K562 (cell line): ENCODE results near the gene ADCY4. TPM values are rescaled to one million over a fixed set of nuclear protein-coding genes. Genes with fewer than 3 reads are reported as not detected.

Experiments used
- ATAC-seq: fragments of 200-7000 bp; cut with Tn5 transposase; 3 replicates; pipeline ENCODE4 v1.9.1; 2020; ENCODE audit warnings: moderate library complexity
- BruUV-seq: library from RNA; stranded (reverse); fragments of 400-500 nt; replicated peaks from 2 replicates; lab custom pipeline; 2021; lab: Mats Ljungman, UMichigan
- CTCF ChIA-PET: fragments of 300-600 bp; formaldehyde crosslinking; extraction: SDS; loops from one replicate; lab custom pipeline; 2021; ENCODE audit warnings: low intra/inter-chr PET ratio; lab: Yijun Ruan, JAX
- POLR2A ChIA-PET: fragments of 300-600, 350-650 bp; sonication (Branson Sonifier 250); formaldehyde crosslinking; extraction: SDS; loops from one replicate; lab custom pipeline; 2021; ENCODE audit warnings: antibody characterized with exemption, inconsistent platforms; lab: Yijun Ruan, JAX
- DNase-seq, 4 experiments: peaks; one replicate each; pipeline versions ENCODE4 v3.0.0 to v3.0.0-alpha.2; 2011 to 2018; ENCODE audit warnings: low spot score in 3 of 4, mixed read lengths in 3 of 4; ENCODE audit errors: extremely low read depth in 1 of 4
- FAIRE-seq: peaks from 2 replicates; lab custom pipeline; 2011; peaks lifted over from hg19 to GRCh38; lab: Jason Lieb, UNC
- H2AFZ ChIP-seq: 2 replicates; pipeline ENCODE4 v1.6.0; 2011; ENCODE audit warnings: low read depth, low read length, control low read depth, inconsistent platforms
- H3K27ac ChIP-seq: fragments of 200-600 bp; 3 replicates; pipeline ENCODE4 v1.8.0; 2011; ENCODE audit warnings: low read depth, mild to moderate bottlenecking, control low read depth, inconsistent platforms, low read length, moderate library complexity, mixed read lengths; ENCODE audit errors: extremely low read depth
- H3K27me3 ChIP-seq, 2 experiments: fragments of 300-600 bp in 1 of 2; 2 replicates in 1 of 2; 3 replicates in 1 of 2; pipeline versions ENCODE4 v1.6.0 to v1.8.0; 2011; ENCODE audit warnings: inconsistent platforms in 2 of 2, low read length in 2 of 2, mild to moderate bottlenecking in 1 of 2, mixed read lengths in 1 of 2, moderate library complexity in 1 of 2; ENCODE audit not compliant: control insufficient read depth in 2 of 2, insufficient read depth in 2 of 2
- H3K36me3 ChIP-seq: fragments of 300-600 bp; 3 replicates; pipeline ENCODE4 v1.8.0; 2011; ENCODE audit warnings: mild to moderate bottlenecking, low read length, inconsistent platforms; ENCODE audit not compliant: control insufficient read depth, insufficient read depth
- H3K4me1 ChIP-seq, 2 experiments: fragments of 200-600 bp in 1 of 2; replicated peaks in 1 of 2; 2 replicates in 1 of 2; 3 replicates in 1 of 2; pipeline versions ENCODE4 v1.5.1 to v1.8.0; 2011; ENCODE audit warnings: inconsistent platforms in 2 of 2, low read length in 2 of 2, mild to moderate bottlenecking in 1 of 2, mixed read lengths in 1 of 2, moderate library complexity in 1 of 2; ENCODE audit not compliant: control insufficient read depth in 2 of 2, insufficient read depth in 2 of 2
- H3K4me2 ChIP-seq: 2 replicates; pipeline ENCODE4 v1.6.1; 2011; ENCODE audit warnings: low read length, control low read depth, inconsistent platforms, mixed read lengths; ENCODE audit not compliant: insufficient read depth
- H3K4me3 ChIP-seq: fragments of 200-600 bp; sonication (generic), shearing (Covaris generic); 2 replicates; pipeline ENCODE4 v1.5.1; 2016; ENCODE audit warnings: control low read depth, inconsistent platforms
- H3K79me2 ChIP-seq: fragments of 200-600 bp; 3 replicates; pipeline ENCODE4 v1.8.0; 2011; ENCODE audit warnings: low read length, inconsistent platforms; ENCODE audit not compliant: control insufficient read depth, insufficient read depth
- H3K9ac ChIP-seq, 2 experiments: 2 replicates each; pipeline versions ENCODE4 v1.6.0 to v1.6.1; 2011; ENCODE audit warnings: low read depth in 2 of 2, low read length in 2 of 2, control low read depth in 1 of 2, inconsistent platforms in 1 of 2, mild to moderate bottlenecking in 1 of 2, mixed read lengths in 1 of 2; ENCODE audit not compliant: insufficient read depth in 1 of 2
- H3K9me1 ChIP-seq: one replicate; pipeline ENCODE4 v1.6.0; 2011; ENCODE audit warnings: inconsistent platforms, mild to moderate bottlenecking, low read length, moderate library complexity; ENCODE audit not compliant: control insufficient read depth, insufficient read depth
- H3K9me3 ChIP-seq: replicated peaks from 2 replicates; pipeline ENCODE4 v1.5.1; 2011; ENCODE audit warnings: low read depth, low read length, inconsistent platforms; ENCODE audit not compliant: control insufficient read depth, insufficient read depth
- H4K20me1 ChIP-seq: replicated peaks from 2 replicates; pipeline ENCODE4 v1.6.1; 2011; ENCODE audit warnings: low read length, inconsistent platforms, mixed read lengths; ENCODE audit not compliant: control insufficient read depth, insufficient read depth
- FOXA3 ChIP-seq, 2 experiments: fragments of 450-650 bp in 1 of 2; sonication (generic) in 1 of 2; formaldehyde crosslinking; IDR thresholded peaks in 1 of 2; conservative IDR thresholded peaks in 1 of 2; 2 replicates each; pipeline versions ENCODE4 v1.4.0 to v1.8.0; 2020 to 2022; ENCODE audit warnings: mild to moderate bottlenecking in 2 of 2, missing genetic modification reagents in 1 of 2
- MYBL2 ChIP-seq, 2 experiments: fragments of 450-650 bp in 1 of 2; sonication (generic) in 1 of 2; formaldehyde crosslinking in 1 of 2; IDR thresholded peaks; 2 replicates each; pipeline versions ENCODE4 v1.6.1 to v1.8.1; 2017 to 2022; ENCODE audit warnings: borderline replicate concordance in 1 of 2, inconsistent platforms in 1 of 2, low read depth in 1 of 2, mild to moderate bottlenecking in 1 of 2, missing genetic modification reagents in 1 of 2, moderate library complexity in 1 of 2
- RFX1 ChIP-seq: fragments of 450-650 bp; IDR thresholded peaks from 2 replicates; pipeline ENCODE4 v1.6.1; 2016; ENCODE audit warnings: mild to moderate bottlenecking, moderate library complexity
- ZNF12 ChIP-seq: sonication (generic); formaldehyde crosslinking; IDR thresholded peaks from 2 replicates; pipeline ENCODE4 v1.4.0; 2020; ENCODE audit warnings: mild to moderate bottlenecking, missing genetic modification reagents
- ZNF77 ChIP-seq: fragments of 250-450 bp; sonication (Bioruptor Pico); IDR thresholded peaks from 2 replicates; pipeline ENCODE4 v1.5.0; 2020
- WGBS: fragments of 100-300 bp; shearing (Covaris generic); methylation state at CpG from one replicate; pipeline ENCODE4 v1.1.6; 2016; ENCODE audit warnings: low coverage, mixed read lengths; ENCODE audit not compliant: insufficient coverage; ENCODE audit errors: missing lambda C conversion rate; 5-methylcytosine and 5-hydroxymethylcytosine counted together
- in situ Hi-C: fragments of 300-500 bp; cut with MboI; formaldehyde crosslinking; loops from 4 replicates; pipeline ENCODE4 v1.15.0; 2018; ENCODE audit warnings: inconsistent platforms, mixed read lengths
- intact Hi-C: fragments of 100-400 bp; cut with micrococcal nuclease; formaldehyde crosslinking; loops from 2 replicates; pipeline ENCODE4 v1.14.2; 2022
- polyA plus RNA-seq, 8 experiments: library from polyadenylated mRNA; depleted of rRNA in 4 of 8; stranded (reverse) in 5 of 8; unstranded in 3 of 8; fragments of >200 nt; fragmentation: Nextera tagmentation in 2 of 8; fragmentation: Illumina TruSeq in 1 of 8; extraction: Ambion mirVana in 2 of 8; extraction: Trizol in 1 of 8; gene quantifications; 2 replicates each; pipeline versions ENCODE4 v1.2.1 to v1.2.3, GENCODE V29; 2011 to 2014; ENCODE audit warnings: inconsistent platforms in 1 of 8, missing spikeins in 1 of 8
- total RNA-seq, 7 experiments: library from RNA; depleted of rRNA in 6 of 7; stranded (reverse); fragments of >200 nt in 6 of 7; fragmentation: Illumina TruSeq in 2 of 7; extraction: Trizol in 2 of 7; gene quantifications; 2 replicates each; pipeline versions ENCODE4 v1.2.1 to v1.2.3, GENCODE V29; 2011 to 2021; ENCODE audit warnings: low replicate concordance in 1 of 7

The ADCY4 gene
- total and polyA plus RNA-seq, 9 of the 15 experiments (the other 6 are each of a cell fraction or from before 2014, with no cell fraction given): 0.04 to 0.31 (median 0.15) TPM; not detected in 2

DNA sequence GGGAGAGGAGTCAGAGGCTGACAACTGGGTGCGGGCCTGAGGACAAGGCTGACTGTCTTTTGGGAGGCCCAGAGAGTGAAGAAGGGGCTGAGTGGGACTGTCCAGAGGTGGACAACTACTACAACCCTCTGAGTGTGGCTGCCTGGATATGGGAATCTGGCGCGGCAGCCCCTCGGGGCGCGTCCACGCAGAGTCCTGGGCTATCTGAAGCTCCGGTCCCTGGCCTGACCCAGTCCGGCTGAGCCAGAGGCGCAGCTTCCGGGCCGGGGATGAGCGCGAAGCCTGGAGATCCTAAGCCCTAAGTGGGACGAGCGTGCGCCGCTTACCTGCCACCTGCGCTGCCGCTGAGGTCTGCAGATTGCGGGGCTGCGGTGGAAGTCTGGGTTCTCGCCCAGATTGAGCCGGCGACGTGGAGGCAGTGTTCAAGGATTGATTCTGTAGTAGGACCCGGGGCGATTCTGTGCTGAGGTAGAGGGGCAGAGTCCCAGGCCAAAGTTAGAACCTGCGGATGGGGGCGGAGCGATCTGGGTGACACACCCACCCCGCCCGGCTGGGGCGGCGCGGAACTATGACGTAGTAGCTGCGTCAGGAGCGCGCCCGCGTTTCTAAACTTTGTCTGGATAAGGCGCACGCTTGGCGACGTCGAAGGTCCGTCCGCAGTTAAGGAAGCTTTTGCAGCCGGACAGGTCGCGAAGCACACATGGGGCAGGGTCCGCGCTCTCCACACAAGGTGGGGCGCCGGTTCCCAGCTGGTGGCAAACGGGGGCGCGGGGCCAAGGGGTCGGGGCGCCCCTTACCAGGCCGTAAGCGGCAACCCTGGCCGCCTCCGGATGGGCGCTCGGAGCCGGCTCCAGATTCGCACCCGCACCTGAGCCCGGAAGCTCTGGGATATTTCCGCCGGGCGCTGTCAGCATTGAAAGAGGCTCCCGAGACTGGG, 35.3 kb downstream of the ADCY4 start, which contains the start of the genes DHRS1 and NOP9 (continued):
- TF ChIP-seq RFX1: no peak
- no peak for TF ChIP-seq MYBL2 (IDR thresholded peaks at IDR 0.05; ENCODE audit: low read depth)
- TF ChIP-seq MYBL2 (CRISPR knock-in tag; IDR thresholded peaks at IDR 0.05; ENCODE audit: borderline replicate concordance): no peak
- no peak; the same call in 1 of the 2 replicates for TF ChIP-seq ZNF12 (CRISPR knock-in tag)

DNA sequence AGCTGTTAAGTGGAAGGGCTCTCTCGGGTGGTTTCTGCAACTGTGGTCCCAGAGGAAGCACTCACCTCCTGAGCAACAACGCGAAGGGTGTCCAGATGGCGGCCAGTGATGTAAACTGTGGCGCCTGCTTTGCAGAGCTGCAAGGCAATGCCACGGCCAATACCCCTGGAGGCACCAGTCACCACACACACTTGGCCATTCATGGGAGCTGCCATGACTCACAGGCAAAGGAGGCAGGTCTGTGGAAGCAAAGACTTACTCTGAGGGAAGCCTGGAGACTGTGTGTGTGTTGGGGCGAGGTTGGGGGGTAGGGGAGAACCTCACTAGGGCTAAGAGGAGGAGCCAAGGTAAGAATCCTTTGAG, 36.0 kb downstream of the ADCY4 start:
- Histone ChIP-seq H2AFZ (peak overlapping the region; percentile 43; the same call in 1 of the 2 replicates), H3K4me1 (peaks cover 12 to 14% of the 10 kb centered on the region in 2 experiments; a peak in 4 of 5 replicates), H3K9ac (peak overlapping the region; percentile 76 to 96), H3K36me3 (peaks cover 42% of the 10 kb centered on the region), H3K9me3 (no peaks in the 10 kb centered on the region), H3K9me1 (peaks cover 3% of the 10 kb centered on the region), H3K79me2 (peaks cover 28% of the 10 kb centered on the region), H3K27ac (peak overlapping the region; percentile 75), H3K4me3 (peak overlapping the region; percentile 71), H4K20me1 (no peaks in the 10 kb centered on the region), H3K27me3 (no peaks in the 10 kb centered on the region), H3K4me2 (peak overlapping the region; percentile 91)
- CTCF ChIA-PET: interaction anchor here (1.2 kb wide), 1 partner anchor 83 kb away, joined by 5 read pairs; the partner anchor contains the start of gene MDP1
- FAIRE-seq: no peak
- in situ Hi-C loops (loop anchor here (5.0 to 10.0 kb wide), 2 partner anchors 57 to 284 kb away; partner anchors contain the start of gene TINF2), intact Hi-C loops (no loop called here)
- BruUV-seq: no TSS peak
- no peak for TF ChIP-seq ZNF77
- TF ChIP-seq FOXA3 (CRISPR knock-in tag; conservative IDR thresholded peaks at IDR 0.05 in 1 of 2, IDR thresholded peaks at IDR 0.05 in 1 of 2): 0 out of 4 replicates have a peak, but pooled peaks of 1 of the 2 experiments have one; percentile 44
- 7% methylated on average over 7 of the region's 7 CpGs for WGBS
- POLR2A ChIA-PET: interaction anchor here (0.7 to 2.3 kb wide), 5 partner anchors 9 to 84 kb away, joined by 3 to 10 read pairs (median 4); partner anchors contain the start of genes CIDEB and TINF2
- peak; percentile 28 to 41 (median 30) for DNase-seq
- peak; percentile 52 for ATAC-seq
